ENCODE measurements around the gene NKPD1.

- no peak for TF ChIP-seq CTCF (IDR thresholded peaks at IDR 0.05; ENCODE audit: extremely low read depth in 1 of 2, insufficient read depth in 1 of 2, low read depth in 1 of 2, low read length in 2 of 2)
- TF ChIP-seq FOS (IDR thresholded peaks at IDR 0.05; ENCODE audit: borderline replicate concordance, insufficient read depth, low read length) = no peak
- no peak for TF ChIP-seq POLR2A (IDR thresholded peaks at IDR 0.05; ENCODE audit: low read depth, low read length)
These were observed 7.3 kb downstream of the NKPD1 start for GRCh38 chr19:45153339-45154063.

Measured in endothelial cell of umbilical vein (primary cell).